ENCODE data around the gene TSPAN10. TPM values are rescaled to one million over a fixed set of nuclear protein-coding genes. Genes with fewer than 3 reads are reported as not detected.

TSPAN10 gene
- total RNA-seq, 1 donor from 2014 or later: not detected

DNA sequence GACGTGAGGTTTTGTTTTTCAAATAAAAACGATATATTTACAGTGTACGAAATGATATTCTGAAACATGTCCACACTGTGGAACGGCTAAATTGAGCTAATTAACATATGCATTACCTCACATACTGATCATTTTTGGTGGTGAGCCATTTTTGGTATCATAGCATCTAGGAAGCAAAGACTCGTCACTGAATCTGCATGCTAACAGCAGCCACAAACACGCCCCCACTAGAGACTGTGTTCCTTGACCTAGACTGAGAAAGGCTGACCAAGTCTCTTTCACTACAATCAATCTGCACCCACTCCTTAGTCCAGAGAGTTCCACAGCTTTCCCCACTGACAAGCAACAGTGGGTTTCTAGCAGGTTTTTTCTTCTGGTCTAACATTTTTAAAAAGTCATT lies 29.6 kb upstream of the TSPAN10 start:
- H3K4me3 Mint-ChIP-seq (ENCODE audit: unreplicated experiment): no peak overlapping the region
- TF ChIP-seq, protein P1, sequence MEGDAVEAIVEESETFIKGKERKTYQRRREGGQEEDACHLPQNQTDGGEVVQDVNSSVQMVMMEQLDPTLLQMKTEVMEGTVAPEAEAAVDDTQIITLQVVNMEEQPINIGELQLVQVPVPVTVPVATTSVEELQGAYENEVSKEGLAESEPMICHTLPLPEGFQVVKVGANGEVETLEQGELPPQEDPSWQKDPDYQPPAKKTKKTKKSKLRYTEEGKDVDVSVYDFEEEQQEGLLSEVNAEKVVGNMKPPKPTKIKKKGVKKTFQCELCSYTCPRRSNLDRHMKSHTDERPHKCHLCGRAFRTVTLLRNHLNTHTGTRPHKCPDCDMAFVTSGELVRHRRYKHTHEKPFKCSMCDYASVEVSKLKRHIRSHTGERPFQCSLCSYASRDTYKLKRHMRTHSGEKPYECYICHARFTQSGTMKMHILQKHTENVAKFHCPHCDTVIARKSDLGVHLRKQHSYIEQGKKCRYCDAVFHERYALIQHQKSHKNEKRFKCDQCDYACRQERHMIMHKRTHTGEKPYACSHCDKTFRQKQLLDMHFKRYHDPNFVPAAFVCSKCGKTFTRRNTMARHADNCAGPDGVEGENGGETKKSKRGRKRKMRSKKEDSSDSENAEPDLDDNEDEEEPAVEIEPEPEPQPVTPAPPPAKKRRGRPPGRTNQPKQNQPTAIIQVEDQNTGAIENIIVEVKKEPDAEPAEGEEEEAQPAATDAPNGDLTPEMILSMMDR (IDR thresholded peaks at IDR 0.05; ENCODE audit: partially characterized antibody, unreplicated experiment): no peak
- H3K9me3 Mint-ChIP-seq (ENCODE audit: unreplicated experiment): peaks cover 2% of the 10 kb centered on the region
- H3K4me1 Mint-ChIP-seq (ENCODE audit: low read depth, unreplicated experiment): peaks cover 12% of the 10 kb centered on the region
- DNase-seq: no peak
- no peaks in the 10 kb centered on the region for H3K36me3 Mint-ChIP-seq (ENCODE audit: unreplicated experiment)
- H3K27me3 Mint-ChIP-seq (ENCODE audit: unreplicated experiment): peaks cover 3% of the 10 kb centered on the region
- H3K27ac Mint-ChIP-seq (ENCODE audit: unreplicated experiment): no peak overlapping the region

DNA sequence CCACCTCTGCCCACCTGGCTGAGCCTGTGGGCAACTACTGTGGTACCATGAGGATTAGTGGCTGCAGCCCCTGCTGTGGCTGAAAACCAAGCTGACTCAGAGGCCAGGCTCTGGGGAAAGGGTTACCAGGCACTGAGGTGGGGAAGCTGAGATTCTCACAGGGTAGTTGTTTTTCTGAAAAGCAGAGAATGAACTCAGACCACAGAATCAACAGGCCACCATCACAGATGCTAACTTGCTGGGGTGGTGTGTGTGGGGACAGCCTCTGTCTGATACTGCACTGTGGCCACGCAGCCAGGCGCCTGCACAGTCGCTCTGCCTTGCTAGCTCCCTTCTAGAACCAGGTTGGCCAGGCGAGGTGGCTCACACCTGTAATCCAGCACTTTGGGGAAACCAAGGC lies 28.9 kb upstream of the TSPAN10 start:
- peaks cover 19% of the 10 kb centered on the region for H3K4me1 Mint-ChIP-seq (ENCODE audit: low read depth, unreplicated experiment)
- DNase-seq: no peak
- peaks cover 3% of the 10 kb centered on the region for H3K27me3 Mint-ChIP-seq (ENCODE audit: unreplicated experiment)
- H3K4me3 Mint-ChIP-seq (ENCODE audit: unreplicated experiment): no peak overlapping the region
- H3K27ac Mint-ChIP-seq (ENCODE audit: unreplicated experiment): no peak overlapping the region
- TF ChIP-seq, protein P1 (IDR thresholded peaks at IDR 0.05; ENCODE audit: partially characterized antibody, unreplicated experiment): no peak
- H3K36me3 Mint-ChIP-seq (ENCODE audit: unreplicated experiment): no peaks in the 10 kb centered on the region
- H3K9me3 Mint-ChIP-seq (ENCODE audit: unreplicated experiment): peaks cover 2% of the 10 kb centered on the region

DNA sequence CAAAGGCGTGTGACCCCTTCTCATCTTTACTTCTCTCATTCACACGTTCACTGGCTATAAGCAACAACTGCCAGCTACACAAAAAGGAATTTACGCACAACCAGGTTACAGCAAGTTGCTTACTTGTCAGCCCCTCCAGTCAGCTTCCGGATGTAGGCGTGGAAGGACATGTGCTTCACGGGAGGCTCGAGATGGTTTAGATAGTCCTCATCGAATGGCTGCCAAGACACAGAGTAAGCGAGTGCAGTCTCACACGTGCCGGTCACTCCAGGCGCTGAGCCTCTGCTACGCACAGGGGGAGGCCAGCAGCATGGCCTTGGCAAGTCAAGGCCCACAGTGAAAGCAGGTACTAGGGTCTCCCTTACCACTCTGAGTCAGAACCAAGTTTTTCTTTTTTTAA lies 28.4 kb upstream of the TSPAN10 start:
- Mint-ChIP-seq H3K4me1 (ENCODE audit: low read depth, unreplicated experiment) (peaks cover 24% of the 10 kb centered on the region), H3K4me3 (ENCODE audit: unreplicated experiment) (no peak overlapping the region), H3K27ac (ENCODE audit: unreplicated experiment) (peak overlapping the region; percentile 52), H3K36me3 (ENCODE audit: unreplicated experiment) (no peaks in the 10 kb centered on the region), H3K27me3 (ENCODE audit: unreplicated experiment) (peaks cover 3% of the 10 kb centered on the region), H3K9me3 (ENCODE audit: unreplicated experiment) (peaks cover 3% of the 10 kb centered on the region)
- TF ChIP-seq, protein P1 (IDR thresholded peaks at IDR 0.05; ENCODE audit: partially characterized antibody, unreplicated experiment): no peak
- no peak for DNase-seq

DNA sequence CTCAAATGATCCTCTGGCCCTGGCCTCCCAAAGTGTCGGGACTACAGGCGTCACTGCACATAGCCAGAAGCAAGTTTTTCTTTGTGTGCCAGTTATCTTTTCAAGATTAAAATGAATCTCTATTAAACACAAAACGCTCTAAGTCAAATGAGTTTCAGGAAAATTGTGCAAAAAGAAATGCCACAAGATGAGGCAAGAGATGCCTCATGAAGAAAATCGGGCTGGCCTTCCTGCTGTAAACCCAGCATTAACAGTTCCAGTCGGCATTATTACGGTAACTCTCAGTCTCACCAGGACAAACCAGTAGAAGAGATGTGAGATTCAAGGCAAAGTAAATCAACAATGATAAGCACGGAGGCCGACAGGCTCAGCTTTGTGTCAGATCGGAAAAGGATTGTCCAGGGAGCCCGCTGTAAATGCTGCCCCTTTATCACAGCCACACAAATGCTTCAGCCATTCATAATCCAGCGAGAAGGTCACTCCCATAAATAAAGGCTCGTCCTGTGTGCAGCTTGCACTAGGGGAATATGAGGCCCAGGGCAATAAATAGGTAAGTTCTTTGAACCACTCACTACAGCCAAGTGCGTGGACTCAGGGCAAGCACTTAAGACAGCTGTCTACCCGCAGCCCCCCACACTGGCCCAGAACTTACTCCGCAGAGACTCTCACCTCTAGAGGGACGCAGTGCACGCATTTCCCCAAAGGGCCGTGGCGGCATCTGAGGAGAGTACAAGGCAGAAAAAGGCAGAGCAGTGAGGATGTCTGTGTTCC lies 27.3 kb upstream of the TSPAN10 start:
- H3K27ac Mint-ChIP-seq (ENCODE audit: unreplicated experiment): peak overlapping the region; percentile 15
- H3K4me1 Mint-ChIP-seq (ENCODE audit: low read depth, unreplicated experiment): peaks cover 33% of the 10 kb centered on the region
- peaks cover 15% of the 10 kb centered on the region for H3K9me3 Mint-ChIP-seq (ENCODE audit: unreplicated experiment)
- TF ChIP-seq, protein P1 (IDR thresholded peaks at IDR 0.05; ENCODE audit: partially characterized antibody, unreplicated experiment): no peak
- peak overlapping the region; percentile 50 for H3K4me3 Mint-ChIP-seq (ENCODE audit: unreplicated experiment)
- no peaks in the 10 kb centered on the region for H3K36me3 Mint-ChIP-seq (ENCODE audit: unreplicated experiment)
- H3K27me3 Mint-ChIP-seq (ENCODE audit: unreplicated experiment): peaks cover 10% of the 10 kb centered on the region
- peak; percentile 32 for DNase-seq
